Myocyte (in vitro differentiated cells): ENCODE measurements around the gene MPO. TPM values are rescaled to one million over a fixed set of nuclear protein-coding genes. Genes with fewer than 3 reads are reported as not detected.

ENCODE experiments used
- DNase-seq: peaks from one replicate; pipeline ENCODE4 v3.0.0-alpha.2; 2012; ENCODE audit warnings: low read depth
- total RNA-seq: library from RNA; depleted of rRNA; stranded (reverse); fragments of >200 nt; gene quantifications from 2 replicates; pipeline ENCODE4 v1.2.3, GENCODE V29; 2014

Gene MPO
- total RNA-seq, 1 donor from 2014 or later = 0.05 TPM

DNA sequence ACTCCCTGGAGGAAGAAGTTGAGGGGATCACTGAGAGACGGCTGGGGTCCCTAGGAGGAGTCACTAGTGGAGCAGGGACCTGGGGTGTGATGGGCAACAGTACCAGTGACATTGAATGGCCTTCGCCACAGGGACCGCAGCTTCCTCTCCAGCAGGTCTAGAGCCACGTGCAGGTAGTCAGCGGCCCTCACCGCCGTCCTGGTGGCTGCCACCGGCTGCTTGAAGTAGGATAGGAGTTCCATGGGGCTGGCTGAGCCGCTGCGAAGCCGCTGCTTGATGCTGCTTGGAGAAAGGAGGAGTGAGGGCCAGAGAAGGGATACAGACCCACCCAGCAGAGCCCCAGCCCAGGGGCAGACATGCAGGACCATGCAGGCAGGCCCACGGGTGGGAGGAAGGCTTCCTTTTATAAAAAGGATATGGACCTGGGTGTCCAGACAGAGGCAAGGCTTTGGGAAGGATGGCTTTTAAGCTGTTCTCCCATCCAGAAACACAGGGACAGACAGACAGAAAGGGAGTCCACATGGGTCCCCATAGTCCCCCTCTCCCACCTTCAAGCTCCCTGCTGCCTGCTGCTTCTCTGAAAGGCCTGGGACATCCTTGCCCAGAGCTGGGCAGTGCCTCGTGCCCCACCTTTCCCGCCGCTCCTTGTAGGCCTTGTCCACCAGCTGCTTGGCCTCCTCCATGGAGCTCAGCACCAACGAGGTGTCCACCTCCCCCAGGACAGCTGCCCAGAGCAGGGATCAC, 827 bp downstream of the MPO start:
- DNase-seq = no peak

DNA sequence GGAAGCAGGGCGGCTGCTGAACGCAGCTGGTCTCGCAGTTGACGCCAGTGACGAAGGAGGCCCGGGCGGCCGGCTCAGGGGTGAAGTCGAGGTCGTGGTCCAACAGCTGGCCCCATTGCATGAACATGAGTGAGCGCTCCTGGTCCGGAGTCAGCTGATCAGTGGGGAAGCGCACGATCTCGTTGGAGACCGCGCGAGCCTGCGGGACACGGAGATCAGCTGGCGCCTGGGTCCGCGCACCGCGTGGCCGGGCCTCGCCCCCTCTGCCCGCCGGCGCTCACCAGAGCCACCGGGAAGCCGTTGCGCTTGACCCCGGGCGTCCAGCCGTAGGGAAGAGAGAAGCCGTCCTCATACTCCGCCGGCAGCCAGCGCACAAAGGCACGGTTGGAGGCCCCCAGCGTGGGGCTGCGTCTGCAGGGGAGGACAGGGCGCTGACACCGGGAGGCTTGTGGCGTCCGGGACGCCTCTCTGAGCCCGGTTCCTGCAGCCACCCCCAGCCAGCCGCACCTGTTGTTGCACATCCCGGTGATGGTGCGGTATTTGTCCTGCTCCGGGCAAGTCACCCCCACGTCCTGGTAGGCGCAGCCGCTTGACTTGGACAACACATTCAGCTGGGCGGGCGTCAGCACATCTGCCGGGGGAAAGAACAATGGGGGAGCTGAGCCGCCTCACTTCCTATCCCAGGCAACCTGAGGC, 1.6 kb downstream of the MPO start:
- peak; percentile 62 for DNase-seq

DNA sequence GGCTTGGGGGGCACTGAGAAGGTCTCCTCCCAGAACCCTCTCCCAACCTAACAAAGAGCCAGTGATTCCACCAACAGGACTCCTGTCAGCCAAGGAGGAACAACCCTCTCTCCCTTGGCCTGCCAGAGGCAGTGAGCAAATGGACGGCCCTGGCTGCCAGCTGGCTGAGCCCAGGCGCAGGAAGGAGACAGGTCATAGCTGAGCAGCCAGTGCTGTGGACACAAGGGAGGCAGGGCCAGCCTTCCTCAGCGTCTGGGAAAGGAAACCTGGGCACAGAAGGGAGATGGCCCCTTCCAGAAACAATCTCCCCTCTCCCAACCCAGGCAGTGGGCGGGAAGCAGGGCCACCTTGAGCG, 2.1 kb downstream of the MPO start:
- no peak for DNase-seq

DNA sequence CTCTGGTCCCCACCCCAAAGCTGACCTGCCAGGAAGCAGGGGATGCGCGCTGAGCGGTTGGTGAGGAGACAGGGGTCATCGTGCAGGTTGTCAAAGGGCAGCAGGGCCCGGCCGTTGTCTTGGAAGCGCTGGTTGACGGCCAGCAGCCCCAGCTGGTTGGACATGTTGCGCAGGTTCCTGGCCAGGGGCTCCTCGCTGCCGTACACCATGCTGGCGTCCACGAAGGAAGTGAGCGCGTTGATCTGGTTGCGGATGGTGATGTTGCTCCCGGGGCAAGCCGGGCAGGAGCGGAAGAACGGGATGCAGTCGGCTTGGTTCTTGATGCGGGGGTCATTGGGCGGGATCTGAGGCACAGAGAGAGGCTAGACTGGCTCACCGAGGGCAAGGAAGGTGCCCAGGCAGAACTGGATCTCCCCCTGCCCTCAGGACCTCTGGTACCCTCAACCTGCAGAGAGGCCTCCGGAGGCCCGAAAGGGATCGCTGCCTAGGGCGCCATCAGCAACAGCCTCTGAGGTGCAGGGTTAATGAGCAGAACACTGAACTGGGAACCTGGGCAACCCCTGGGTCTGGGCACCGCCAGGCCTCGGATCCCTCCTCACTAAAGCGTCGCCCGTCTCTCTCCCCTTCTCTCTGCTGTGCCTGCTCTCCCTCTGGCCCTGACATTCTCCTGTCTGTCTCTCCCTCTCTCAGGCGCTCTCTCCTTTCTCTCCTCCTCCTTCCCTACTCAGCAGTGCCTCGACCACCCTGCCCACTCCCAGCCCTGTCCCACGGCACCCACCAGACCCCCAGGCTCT, 2.7 kb downstream of the MPO start:
- DNase-seq = no peak

DNA sequence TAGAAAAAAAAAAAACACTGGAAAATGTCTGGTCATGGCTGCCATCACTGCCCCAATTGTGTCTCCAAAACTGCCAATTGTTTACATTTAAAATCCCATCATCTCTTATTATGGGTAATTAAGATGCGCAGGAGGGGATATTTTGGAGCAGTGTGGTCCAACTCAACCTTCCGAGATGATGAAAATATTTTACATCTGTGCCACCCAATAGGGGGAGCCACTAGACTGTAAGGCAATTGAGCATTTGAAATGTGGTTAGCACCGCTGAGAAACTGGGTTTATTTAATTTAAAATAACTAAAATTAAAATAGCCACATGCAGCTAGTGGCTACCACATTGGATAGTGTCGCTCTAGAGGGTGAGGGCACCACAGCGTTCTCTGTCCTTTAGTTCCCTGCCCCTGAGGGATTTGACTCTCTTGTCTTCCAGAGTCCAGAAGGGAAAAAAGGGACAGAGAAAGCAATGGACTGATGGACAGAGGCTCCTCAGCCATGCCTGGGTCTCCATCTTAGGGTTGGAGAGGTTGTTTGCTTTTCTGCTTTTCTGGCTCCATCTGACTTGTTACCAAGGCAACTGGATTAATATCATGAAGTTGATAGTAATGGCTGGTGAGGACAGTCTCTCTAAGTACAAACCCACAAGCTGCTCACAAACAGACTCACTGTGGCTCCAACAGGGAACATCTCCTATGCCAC, 3.5 kb downstream of the MPO start:
- DNase-seq = peak; percentile 4

DNA sequence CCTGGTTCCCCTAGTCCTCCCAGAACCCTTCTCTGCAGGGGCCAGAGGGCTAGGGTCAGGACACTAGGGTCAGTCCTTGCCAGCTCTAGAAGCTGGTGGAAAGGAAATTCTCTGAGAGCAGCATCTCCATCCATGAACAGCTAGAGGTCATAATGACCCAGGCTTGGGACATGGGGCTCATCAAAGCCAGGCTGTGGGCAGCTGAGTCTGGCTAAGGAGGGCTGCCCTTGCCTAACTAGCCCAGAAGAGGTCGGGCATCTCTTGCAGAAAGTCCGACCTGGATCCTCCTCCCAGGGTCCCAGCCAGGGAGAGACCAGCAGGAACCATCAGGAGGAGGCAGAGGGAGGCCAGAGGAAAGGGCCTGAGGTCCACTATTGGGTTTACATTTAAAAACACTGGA, 4.3 kb downstream of the MPO start:
- no peak for DNase-seq

DNA sequence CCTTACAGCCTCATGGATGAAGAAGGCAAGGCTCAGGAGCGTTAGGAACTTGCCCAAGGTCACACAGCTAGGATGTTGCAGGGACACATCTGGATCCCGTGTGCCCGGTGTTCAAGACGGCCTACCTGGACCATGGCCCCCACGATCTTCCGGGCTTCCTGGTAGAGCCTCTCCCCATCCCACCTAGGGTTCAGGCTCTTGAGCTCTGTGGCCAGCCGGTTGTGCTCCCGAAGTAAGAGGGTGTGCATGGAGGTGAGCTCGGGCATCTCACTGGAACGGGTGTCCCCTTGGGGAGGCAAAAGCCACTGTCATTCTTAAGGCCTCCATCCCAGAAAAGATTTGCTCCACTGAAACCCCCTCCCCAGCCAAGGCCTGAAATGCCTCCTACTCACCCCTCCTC, 5.3 kb downstream of the MPO start:
- no peak for DNase-seq

DNA sequence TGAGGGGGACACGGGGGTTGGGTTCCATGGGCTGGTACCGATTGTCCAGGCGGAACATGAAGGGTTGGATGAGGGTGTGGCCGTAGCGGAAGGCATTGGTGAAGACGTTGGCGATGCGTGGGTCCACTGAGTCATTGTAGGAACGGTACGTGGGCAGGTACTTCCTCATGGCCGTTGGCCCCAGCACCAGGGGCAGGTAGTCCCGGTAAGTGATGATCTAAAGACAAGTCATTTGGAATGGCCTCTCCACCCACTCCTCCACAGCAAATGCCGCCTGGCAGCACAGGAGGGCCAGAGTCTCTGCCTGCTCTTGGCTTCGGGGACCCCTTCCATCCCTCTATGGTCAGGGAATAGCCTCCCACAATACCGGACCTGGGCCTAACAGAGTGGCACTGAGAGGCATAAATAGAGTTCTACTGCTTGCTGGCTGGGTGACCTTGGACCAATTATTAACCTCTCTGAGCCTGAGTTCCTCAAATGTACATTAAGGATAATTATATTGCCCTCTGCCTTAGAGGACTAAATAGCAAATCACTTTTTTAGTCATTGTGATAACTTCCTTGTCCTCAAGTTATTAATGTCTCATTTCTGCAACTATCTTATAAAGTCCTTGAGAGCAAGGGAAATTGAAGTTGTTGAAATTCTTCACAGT, 7.2 kb downstream of the MPO start:
- DNase-seq = no peak

DNA sequence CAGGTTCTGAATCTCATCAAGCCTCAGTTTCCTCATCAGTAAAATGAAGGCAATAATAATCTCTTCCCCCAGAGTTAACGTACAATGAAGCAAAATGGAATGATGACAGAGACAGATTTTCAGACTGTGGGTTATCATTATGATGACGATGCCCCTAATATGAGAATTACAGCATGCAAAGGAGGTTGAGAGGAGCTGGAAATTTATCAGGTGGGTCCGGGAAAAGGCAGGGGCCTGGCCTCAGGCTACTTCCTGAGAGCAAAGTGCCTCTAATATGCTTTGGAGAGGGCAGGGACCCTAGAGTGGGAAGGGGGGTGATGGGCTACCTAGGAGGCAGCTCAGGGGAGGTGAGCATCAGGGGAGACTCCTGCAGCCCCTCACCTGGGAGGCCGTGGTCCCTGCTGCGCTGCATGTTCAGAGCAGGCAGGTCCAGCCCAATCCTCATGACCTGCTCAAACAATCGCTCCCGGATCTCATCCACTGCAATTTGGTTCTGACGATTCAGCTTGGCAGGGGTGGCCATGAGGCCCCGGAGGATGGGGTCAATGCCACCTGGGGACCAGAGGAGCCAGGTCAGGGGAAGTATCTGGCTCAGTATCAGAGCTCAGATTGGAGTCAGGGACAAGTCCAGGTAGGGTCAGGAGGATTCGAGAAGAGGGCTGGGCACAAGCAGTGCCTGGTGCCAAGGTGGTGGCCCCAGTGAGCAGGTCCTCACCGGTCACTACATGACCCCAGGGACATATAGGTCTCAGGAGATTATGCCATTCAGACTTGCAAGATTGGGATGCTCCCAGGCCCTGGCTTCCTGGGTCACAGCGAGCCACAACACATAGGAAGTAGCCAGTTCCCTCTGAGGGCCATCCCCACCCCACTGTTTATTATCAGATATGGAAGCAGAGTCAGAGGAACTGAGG, 8.1 kb downstream of the MPO start:
- DNase-seq = no peak

DNA sequence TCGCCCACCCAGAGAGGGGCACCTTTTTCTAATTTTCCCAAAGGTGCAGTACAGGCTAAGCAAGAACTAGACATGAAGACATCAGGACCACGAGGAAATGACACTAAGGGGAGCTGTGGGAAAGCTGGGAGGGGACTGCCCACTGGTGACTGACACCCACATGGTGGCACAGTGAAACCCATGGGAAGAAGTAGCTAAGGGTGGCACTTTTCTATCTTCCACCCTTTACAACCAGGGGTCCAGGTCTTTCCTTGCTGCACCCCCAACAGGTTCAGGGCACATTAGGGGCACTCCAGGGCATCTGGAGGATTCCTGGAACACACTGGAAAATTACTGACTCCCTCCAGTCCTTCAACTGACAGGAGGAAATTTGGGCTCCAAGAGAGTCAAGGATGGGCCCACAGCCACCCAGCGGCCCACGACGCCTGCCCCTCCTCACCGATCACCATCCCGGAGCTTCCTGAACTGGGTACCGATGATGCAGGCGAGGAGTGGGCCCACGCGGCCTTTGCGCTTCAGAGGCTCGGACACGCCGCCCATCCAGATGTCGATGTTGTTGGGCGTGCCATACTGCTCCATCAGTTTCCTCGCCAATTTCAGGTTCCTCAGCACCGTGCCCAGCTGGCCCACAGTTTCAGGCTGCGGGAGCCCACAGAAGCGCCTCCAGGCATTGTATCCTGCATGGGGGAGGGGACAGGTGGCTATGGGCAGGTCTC, 9.4 kb downstream of the MPO start:
- DNase-seq = no peak

DNA sequence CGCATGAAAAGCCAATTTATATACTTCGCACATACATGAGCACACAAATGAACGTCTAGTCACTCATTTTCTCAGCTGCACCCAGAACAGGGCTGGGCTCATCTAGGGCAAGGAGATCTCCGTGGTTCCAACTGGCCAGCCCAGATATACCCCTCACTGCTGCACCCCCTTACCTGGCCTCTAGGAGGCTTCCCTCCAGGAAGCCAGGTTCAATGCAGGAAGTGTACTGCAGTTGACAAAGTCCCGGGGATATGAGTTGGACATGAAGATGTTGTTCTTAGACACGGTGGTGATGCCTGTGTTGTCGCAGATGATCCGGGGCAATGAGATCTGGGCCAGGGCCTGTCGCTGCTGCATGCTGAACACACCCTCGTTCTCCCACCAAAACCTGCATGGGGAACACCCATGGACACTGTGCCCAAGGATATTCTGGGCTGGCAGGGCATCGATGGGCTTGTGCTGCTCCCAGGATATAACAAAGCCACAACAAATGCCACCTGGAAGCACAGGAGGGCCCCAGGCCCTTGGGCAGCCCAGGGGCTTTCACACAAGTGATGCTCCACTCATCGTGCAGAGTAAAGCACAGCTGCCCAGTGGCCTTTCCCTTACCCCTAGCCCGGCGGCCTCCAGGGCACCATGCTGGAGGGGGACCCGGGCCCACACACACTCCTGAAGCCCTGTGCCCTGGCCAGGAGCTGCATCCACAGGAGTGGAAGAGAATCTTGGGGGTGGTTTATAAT, 10.1 kb downstream of the MPO start:
- no peak for DNase-seq

DNA sequence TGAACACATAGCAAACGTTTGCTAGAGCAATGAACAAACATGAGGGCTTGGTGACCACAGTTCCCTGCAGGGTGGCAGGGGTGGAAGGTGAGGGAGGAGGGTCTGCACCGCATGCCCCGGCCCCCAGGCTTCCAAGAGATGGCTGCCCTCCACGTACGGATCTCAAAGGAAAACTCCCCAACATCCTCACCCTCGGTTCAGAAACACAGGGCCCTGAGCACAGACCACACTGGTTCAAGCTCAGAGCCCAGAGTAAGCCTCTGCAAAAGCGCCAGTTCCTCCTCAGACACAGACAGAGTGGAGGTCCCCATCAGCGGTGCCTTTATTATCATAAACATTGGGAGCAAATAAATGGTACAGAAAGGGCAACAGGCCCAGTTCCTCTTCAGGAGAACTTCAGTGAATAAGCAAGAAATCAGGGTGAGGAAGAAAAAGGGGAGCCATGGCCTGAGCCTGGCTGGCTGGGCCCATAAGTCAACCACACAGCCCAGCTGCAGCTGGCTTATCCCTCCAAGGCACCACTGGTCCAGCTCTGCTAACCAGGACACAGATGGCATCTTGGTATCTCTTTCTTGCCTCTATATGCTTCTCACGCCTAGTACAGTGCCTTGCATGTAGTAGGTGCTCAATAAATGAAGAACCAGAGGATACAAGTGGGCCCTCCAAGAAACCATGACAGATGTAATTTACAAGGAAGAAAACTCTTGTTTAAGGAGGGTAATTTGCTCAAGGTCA, 11.0 kb downstream of the MPO start:
- DNase-seq = no peak

DNA sequence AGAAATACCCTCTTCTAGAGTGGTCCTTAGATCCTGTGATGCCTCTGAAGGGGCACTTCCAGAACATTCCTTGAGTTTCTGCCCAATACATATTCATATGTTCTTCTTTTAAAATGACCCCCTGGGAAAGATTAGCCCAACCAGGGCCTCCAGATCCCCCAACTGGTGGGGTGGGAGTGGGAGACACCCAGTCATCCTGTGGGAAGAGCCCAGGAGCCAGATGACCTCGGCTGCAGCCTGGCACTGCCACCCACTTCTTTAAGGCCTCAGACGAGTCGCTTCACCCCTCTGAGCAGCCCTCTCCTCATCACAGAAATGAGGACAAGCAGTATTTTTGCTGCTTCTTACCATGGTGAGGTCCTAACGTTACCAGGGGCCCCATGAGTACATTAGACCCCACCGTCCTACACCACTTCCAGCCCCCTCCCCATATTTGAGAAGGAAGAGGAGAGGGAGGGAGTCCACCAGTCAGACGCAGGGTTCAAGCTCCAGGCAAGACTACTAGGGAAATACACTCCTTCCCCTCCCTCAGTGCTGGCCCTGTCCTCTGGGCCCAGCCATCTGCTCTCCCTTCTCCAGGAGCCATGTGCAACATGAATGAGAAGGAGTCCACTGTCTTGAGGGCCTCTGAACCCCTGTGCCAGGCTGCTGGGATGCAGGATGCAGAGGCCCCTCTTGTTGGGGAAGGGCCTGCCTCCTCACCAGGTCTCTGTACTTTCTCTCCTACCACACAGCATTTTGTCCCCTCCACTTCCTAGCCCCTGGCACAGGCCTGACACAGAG, 11.8 kb downstream of the MPO start:
- no peak for DNase-seq

DNA sequence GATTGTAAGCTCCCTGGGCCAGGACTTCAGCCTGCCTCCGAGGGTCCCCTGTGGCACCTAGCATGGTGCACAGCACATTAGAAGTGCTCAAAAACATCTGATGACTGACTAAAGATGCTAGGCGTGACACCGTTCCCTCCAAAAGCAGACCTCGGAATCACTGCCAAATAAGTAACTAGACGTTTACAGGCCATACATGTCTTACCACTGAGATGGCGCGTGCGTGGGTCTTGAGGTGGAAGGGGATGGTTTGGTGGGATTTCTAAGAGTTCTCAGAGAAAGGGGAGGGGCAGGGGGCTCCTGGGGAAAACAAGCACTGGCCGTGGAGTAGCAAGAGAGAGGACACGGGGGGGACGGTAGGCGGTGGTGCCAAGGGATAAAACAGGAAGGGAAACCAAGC, 12.4 kb downstream of the MPO start:
- no peak for DNase-seq

DNA sequence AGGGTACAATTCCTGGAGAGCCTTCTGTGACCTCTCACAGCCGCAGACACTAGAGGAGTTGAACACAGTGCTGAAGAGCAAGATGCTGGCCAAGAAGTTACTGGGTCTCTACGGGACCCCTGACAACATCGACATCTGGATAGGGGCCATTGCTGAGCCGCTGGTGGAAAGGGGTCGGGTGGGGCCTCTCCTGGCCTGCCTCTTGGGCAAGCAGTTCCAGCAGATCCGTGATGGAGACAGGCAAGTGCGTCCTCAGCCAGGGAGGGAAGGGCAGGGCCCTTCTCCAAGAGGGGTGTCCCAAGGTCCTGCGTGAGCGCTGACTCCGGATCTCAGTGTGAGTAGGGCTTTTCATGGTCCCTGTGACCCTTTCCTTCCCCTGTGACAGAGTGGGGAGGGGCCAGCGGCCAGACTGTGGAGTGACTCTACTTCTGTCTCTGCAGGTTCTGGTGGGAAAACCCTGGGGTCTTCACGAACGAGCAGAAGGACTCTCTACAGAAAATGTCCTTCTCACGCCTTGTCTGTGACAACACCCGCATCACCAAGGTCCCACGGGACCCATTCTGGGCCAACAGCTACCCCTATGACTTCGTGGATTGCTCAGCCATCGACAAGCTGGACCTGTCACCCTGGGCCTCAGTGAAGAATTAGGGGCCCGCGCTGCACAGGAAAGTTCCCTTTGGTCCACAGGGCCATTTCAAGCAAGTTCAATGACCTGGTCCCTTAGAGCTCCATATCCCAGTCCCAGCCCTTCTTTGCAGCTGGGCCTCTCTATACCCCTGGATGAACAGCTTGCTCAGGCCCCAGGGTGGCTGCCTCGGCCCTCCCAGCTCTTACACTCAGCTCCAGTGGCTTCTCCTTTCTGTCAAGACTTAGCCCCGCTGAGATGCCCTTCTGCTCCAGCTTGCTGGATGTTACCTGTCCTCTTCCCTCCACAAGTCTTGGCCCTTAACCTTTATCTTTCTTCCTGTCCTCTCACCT, 13.1 kb downstream of the MPO start:
- no peak for DNase-seq
